HepG2 (cell line): ENCODE data around the gene GDAP1L1. TPM values are rescaled to one million over a fixed set of nuclear protein-coding genes. Genes with fewer than 3 reads are reported as not detected.

Experiments used
- ARID5B ChIP-seq: IDR thresholded peaks from 2 replicates; pipeline ENCODE4 v1.4.0; 2020; ENCODE audit warnings: mild to moderate bottlenecking, missing genetic modification reagents
- ATF1 ChIP-seq: IDR thresholded peaks from 2 replicates; pipeline ENCODE4 v1.6.1; 2016; ENCODE audit warnings: mild to moderate bottlenecking, control low read depth
- CHD4 ChIP-seq: fragments of 200-600 bp; sonication (generic); IDR thresholded peaks from 2 replicates; pipeline ENCODE4 v1.7.0; 2017; ENCODE audit warnings: mild to moderate bottlenecking, low read length, borderline replicate concordance
- EP300 ChIP-seq, 3 experiments: sonication (generic) in 1 of 3; formaldehyde crosslinking in 1 of 3; IDR thresholded peaks; 2 replicates each; pipeline versions ENCODE4 v1.5.1 to v1.6.1; 2011 to 2020; ENCODE audit warnings: low read depth in 2 of 3, low read length in 2 of 3, borderline replicate concordance in 1 of 3, improper control_type of control experiment in 1 of 3, mild to moderate bottlenecking in 1 of 3, missing genetic modification reagents in 1 of 3, moderate library complexity in 1 of 3
- FOXP4 ChIP-seq: sonication (generic); formaldehyde crosslinking; IDR thresholded peaks from 2 replicates; pipeline ENCODE4 v1.4.0; 2020; ENCODE audit warnings: missing genetic modification reagents
- MIER3 ChIP-seq: IDR thresholded peaks from 2 replicates; pipeline ENCODE4 v1.6.1; 2016; ENCODE audit warnings: missing compliant biosample characterization, borderline replicate concordance
- MXD1 ChIP-seq: sonication (generic); formaldehyde crosslinking; IDR thresholded peaks from 2 replicates; pipeline ENCODE4 v1.4.0; 2020; ENCODE audit warnings: mild to moderate bottlenecking, missing genetic modification reagents
- PBX3 ChIP-seq: sonication (generic); formaldehyde crosslinking; IDR thresholded peaks from 2 replicates; pipeline ENCODE4 v1.8.1; 2023; ENCODE audit warnings: missing genetic modification reagents, inconsistent platforms, borderline replicate concordance
- PHF8 ChIP-seq: sonication (generic); formaldehyde crosslinking; IDR thresholded peaks from 2 replicates; pipeline ENCODE4 v1.5.0; 2020; ENCODE audit warnings: missing genetic modification reagents
- SALL1 ChIP-seq: sonication (generic); formaldehyde crosslinking; IDR thresholded peaks from 2 replicates; pipeline ENCODE4 v1.8.0; 2022; ENCODE audit warnings: mild to moderate bottlenecking, missing genetic modification reagents
- SAP130 ChIP-seq: IDR thresholded peaks from 2 replicates; pipeline ENCODE4 v1.6.1; 2016; ENCODE audit warnings: low read depth
- SOX6 ChIP-seq, 2 experiments: fragments of 450-650 bp in 1 of 2; sonication (generic) in 1 of 2; formaldehyde crosslinking in 1 of 2; IDR thresholded peaks; 2 replicates each; pipeline versions ENCODE4 v1.4.0 to v1.6.1; 2017 to 2020; ENCODE audit warnings: antibody characterized with exemption in 1 of 2, mild to moderate bottlenecking in 1 of 2, missing genetic modification reagents in 1 of 2
- SRSF4 ChIP-seq: fragments of 200-400 bp; formaldehyde crosslinking; IDR thresholded peaks from one replicate; pipeline ENCODE4 v1.6.1; 2018; ENCODE audit warnings: mild to moderate bottlenecking, low read depth, low read length, moderate library complexity; ENCODE audit not compliant: poor library complexity, severe bottlenecking
- TMF1 ChIP-seq: sonication (generic); formaldehyde crosslinking; IDR thresholded peaks from 2 replicates; pipeline ENCODE4 v1.8.1; 2022; ENCODE audit warnings: low read depth, missing genetic modification reagents
- ZNF354B ChIP-seq: sonication (generic); formaldehyde crosslinking; IDR thresholded peaks from 2 replicates; pipeline ENCODE4 v1.8.0; 2022; ENCODE audit warnings: mild to moderate bottlenecking, missing genetic modification reagents
- ZNF546 ChIP-seq: sonication (generic); formaldehyde crosslinking; conservative IDR thresholded peaks from 2 replicates; pipeline ENCODE4 v1.8.1; 2023; ENCODE audit warnings: mild to moderate bottlenecking, missing genetic modification reagents
- ZNF549 ChIP-seq: sonication (generic); formaldehyde crosslinking; IDR thresholded peaks from 2 replicates; pipeline ENCODE4 v1.5.0; 2020; ENCODE audit warnings: missing genetic modification reagents
- ZNF569 ChIP-seq: sonication (generic); formaldehyde crosslinking; IDR thresholded peaks from 2 replicates; pipeline ENCODE4 v1.5.0; 2020; ENCODE audit warnings: mild to moderate bottlenecking, missing genetic modification reagents, moderate library complexity, borderline replicate concordance
- ZNF629 ChIP-seq: sonication (generic); formaldehyde crosslinking; conservative IDR thresholded peaks from 2 replicates; pipeline ENCODE4 v1.5.0; 2020; ENCODE audit warnings: missing genetic modification reagents
- polyA plus RNA-seq, 8 experiments: library from polyadenylated mRNA; depleted of rRNA in 3 of 8; stranded (reverse) in 7 of 8; unstranded in 1 of 8; fragments of >200 nt; fragmentation: Illumina TruSeq in 4 of 8; extraction: Trizol in 4 of 8; gene quantifications; 2 replicates each; pipeline versions ENCODE4 v1.2.1 to v1.2.3, GENCODE V29; 2011 to 2016; ENCODE audit warnings: low read depth in 4 of 8, missing spikeins in 1 of 8, mixed read lengths in 1 of 8; ENCODE audit not compliant: insufficient read depth in 1 of 8
- total RNA-seq, 5 experiments: library from RNA; depleted of rRNA; stranded (reverse); fragments of >200 nt; fragmentation: Illumina TruSeq; extraction: Trizol; gene quantifications; 2 replicates each; pipeline ENCODE4 v1.2.3, GENCODE V29; 2016; ENCODE audit warnings: low read depth in 1 of 5

Gene GDAP1L1
- total and polyA plus RNA-seq, 2 of the 13 experiments (the other 11 are each of a cell fraction or from before 2014, with no cell fraction given), result 0.04 TPM; not detected in 1

GRCh38 chr20:44206132-44206531, 41.0 kb upstream of the GDAP1L1 start (continued):
- TF ChIP-seq ZNF549 (CRISPR knock-in tag), result no peak
- TF ChIP-seq FOXP4 (CRISPR knock-in tag), result peak; percentile 21; the same call in 1 of the 2 replicates
- TF ChIP-seq MIER3, result no peak
- TF ChIP-seq SOX6 (IDR thresholded peaks at IDR 0.05), result no peak
- TF ChIP-seq SOX6 (CRISPR knock-in tag; IDR thresholded peaks at IDR 0.05), result peak; percentile 63; the same call in 1 of the 2 replicates
- no peak for TF ChIP-seq PBX3 (CRISPR knock-in tag)
- no peak for TF ChIP-seq PHF8 (CRISPR knock-in tag)
- TF ChIP-seq ZNF546, result no peak
- TF ChIP-seq SAP130, result peak; percentile 81
- TF ChIP-seq ZNF629 (CRISPR knock-in tag), result no peak
- TF ChIP-seq TMF1, result no peak
- peak; percentile 48; the same call in 1 of the 2 replicates for TF ChIP-seq ATF1 (CRISPR knock-in tag)
- TF ChIP-seq EP300 (IDR thresholded peaks at IDR 0.05; ENCODE audit: low read depth in 2 of 2, low read length in 2 of 2), result peak in 1 of 2 experiments; percentile 40; a peak in 1 of 4 replicates
- TF ChIP-seq EP300 (CRISPR knock-in tag; IDR thresholded peaks at IDR 0.05; ENCODE audit: borderline replicate concordance), result no peak
- no peak for TF ChIP-seq MXD1 (CRISPR knock-in tag)
- no peak for TF ChIP-seq SRSF4
- TF ChIP-seq ARID5B (CRISPR knock-in tag), result peak; percentile 75
- TF ChIP-seq CHD4, result peak; percentile 24; the same call in 1 of the 2 replicates
- no peak for TF ChIP-seq ZNF569 (CRISPR knock-in tag)
- no peak; the same call in 1 of the 2 replicates for TF ChIP-seq SALL1 (CRISPR knock-in tag)
- TF ChIP-seq ZNF354B, result no peak
